Stimulated activated naive CD8-positive, alpha-beta T cell treated with anti-CD3 and anti-CD28 coated beads, Interleukin-15, Interleukin-2, amounts not matched to agents 100 U/mL and 50 U/mL, for 24 hours (primary cell): Measurements from ENCODE around the gene INPP5A.
"Not testable (repeated sequence)": the region's sequence is repeated elsewhere in the genome, so short reads cannot be mapped to it uniquely, and the experiment has no call there.

Source experiments
- ATAC-seq: fragments of 150-1000 bp; cut with Tn5 transposase; one replicate; pipeline ENCODE4 v1.10.0; 2021
- DNase-seq: peaks from one replicate; pipeline ENCODE4 v3.0.0; 2021

The INPP5A gene

GRCh38 chr10:132815168-132815857, 277.7 kb downstream of the INPP5A start:
- ATAC-seq = no peak
- DNase-seq = no peak

- ATAC-seq (no peak), DNase-seq (no peak)
These were observed 279.1 kb downstream of the INPP5A start for GRCh38 chr10:132816718-132817117.

- no peak for DNase-seq
These were observed 280.2 kb downstream of the INPP5A start for GRCh38 chr10:132817701-132818211.

GRCh38 chr10:132820056-132820455, 282.5 kb downstream of the INPP5A start:
- no peak for DNase-seq
- no peak for ATAC-seq

More at GRCh38 chr10:132817701-132818211, 280.2 kb downstream of the INPP5A start:
- ATAC-seq = no peak

GRCh38 chr10:132825783-132826523, 288.4 kb downstream of the INPP5A start:
- DNase-seq, ATAC-seq: not testable (repeated sequence)

GRCh38 chr10:132826524-132827422, 289.2 kb downstream of the INPP5A start:
- DNase-seq = no peak
- no peak for ATAC-seq

- no peak for ATAC-seq
These were observed 289.8 kb downstream of the INPP5A start for GRCh38 chr10:132827423-132827789.

GRCh38 chr10:132827861-132828539, 290.4 kb downstream of the INPP5A start:
- no peak for ATAC-seq
- DNase-seq = no peak

More at GRCh38 chr10:132827423-132827789, 289.8 kb downstream of the INPP5A start:
- DNase-seq = no peak

- no peak for ATAC-seq
- DNase-seq = no peak
These were observed 291.1 kb downstream of the INPP5A start for GRCh38 chr10:132828681-132829080.

- no peak for DNase-seq
- no peak for ATAC-seq
These were observed 291.8 kb downstream of the INPP5A start for GRCh38 chr10:132829403-132829802.

GRCh38 chr10:132832186-132832969, 294.8 kb downstream of the INPP5A start:
- no peak for ATAC-seq
- DNase-seq = no peak
